Left renal cortex interstitium (tissue), 4 donors: ENCODE results near the gene MRPS18A. TPM values are rescaled to one million over a fixed set of nuclear protein-coding genes. Genes with fewer than 3 reads are reported as not detected.
"Not testable (repeated sequence)": the region's sequence is repeated elsewhere in the genome, so short reads cannot be mapped to it uniquely, and the experiment has no call there.

Experiments
- DNase-seq, 4 donors: peaks; one replicate each; pipeline ENCODE4 v3.0.0-alpha.2; 2013; ENCODE audit warnings: low read depth in 4 of 4, low spot score in 2 of 4, missing footprints in 1 of 4
- polyA plus RNA-seq, 4 donors: library from polyadenylated mRNA; unstranded; fragments of 120-200 nt; gene quantifications; one replicate each; pipeline ENCODE4 v1.2.1, GENCODE V29; 2013; ENCODE audit not compliant: insufficient read length in 4 of 4

The MRPS18A gene
- polyA plus RNA-seq, 4 donors: 40.5 to 62.0 (median 49.1) TPM

DNA sequence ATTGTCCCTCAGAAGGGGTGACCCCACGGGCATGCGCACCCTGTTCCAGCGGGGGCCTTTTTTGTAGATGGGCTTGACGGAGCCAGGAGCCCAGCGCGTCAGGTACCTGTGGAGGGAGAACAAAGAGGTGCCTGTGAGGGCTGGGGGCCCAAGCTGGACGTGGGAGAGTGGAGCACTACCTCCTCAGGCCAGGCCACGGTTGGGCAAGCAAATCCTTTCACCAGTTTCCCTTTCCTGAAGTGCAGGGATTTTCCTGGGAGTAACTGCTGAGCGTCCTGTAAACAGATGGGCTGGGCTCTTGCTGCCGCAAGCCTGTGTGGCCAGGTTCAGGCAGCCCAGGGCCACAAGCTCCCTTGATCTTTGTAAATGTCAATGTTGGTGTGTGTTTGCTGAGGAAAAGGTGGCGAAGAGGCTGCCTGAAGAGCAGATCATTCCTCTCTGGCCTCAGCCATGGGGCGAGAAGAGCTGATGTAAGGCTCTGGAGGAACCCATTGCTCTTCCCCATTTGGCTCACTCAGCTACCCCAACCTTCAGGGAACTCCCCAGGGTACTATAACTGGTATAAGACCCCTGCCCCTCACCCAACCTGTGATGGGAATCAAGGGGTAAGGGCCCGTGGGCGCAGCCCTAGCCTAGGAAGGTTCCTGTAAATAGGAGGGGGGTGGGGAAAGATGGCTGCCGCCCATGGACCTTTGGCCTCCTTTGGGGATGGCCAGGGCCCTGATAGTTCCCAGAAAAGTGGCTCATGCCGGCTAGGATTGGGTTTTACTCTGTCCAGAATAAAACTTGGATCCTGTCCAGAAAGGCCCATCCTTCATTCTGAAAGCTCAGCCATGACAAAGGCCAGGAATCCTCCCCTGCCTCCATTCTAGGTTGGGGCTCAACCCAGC is 15.5 kb downstream of the MRPS18A start:
- DNase-seq: no peak

DNA sequence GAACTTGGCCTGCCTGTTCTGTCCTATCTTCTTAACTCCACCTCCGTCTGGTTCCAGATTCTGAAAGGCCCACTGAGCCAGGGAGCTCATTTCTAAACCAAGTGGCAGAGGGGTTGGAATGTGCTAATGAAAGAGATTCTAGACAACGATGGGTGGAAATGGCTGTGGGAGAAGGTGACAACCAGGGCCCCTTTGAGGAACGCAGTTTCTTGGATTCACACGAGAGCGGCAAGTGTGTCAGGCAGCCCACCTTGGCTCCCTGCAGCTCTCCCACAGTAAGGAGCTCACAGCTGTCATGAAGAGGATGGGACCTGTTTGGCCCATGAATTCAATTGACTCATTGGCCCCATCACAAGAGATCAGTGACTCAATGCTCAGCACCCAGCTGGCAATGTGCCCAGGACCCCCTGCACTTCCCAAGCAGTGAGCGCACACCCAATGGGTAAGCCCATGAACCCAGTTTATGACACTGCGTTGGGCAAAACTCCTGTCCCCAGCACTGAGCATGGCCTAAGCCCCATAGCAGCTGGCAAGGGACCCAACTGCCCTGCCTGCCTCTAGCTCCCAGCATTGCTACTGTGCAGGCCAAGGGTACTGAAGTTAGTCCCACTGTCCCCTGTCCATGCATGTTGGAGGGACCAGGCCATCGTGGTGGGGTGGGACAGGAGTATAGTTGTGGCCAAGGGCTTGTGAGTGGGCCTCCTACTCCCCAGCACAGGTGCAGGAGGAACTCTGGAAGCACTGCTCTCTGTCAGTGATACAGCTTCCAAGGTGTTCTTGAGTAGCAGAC is 16.4 kb downstream of the MRPS18A start:
- no peak for DNase-seq

DNA sequence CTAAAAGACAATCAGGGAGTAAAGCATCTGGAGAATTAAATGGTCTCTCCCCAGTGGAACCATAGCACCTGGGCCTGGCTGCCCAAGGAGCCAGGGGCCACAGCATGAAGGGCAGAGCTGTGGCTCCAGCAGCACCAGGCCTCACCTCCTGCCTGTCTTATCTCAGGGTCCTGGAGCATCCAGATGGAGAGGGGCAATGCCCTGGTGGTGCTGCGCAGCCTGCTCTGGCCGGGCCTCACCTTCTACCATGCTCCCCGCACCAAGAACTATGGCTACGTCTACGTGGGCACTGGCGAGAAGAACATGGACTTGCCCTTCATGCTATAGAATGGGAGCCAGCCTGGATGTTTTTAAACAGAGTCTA is 17.0 kb downstream of the MRPS18A start:
- no peak for DNase-seq

DNA sequence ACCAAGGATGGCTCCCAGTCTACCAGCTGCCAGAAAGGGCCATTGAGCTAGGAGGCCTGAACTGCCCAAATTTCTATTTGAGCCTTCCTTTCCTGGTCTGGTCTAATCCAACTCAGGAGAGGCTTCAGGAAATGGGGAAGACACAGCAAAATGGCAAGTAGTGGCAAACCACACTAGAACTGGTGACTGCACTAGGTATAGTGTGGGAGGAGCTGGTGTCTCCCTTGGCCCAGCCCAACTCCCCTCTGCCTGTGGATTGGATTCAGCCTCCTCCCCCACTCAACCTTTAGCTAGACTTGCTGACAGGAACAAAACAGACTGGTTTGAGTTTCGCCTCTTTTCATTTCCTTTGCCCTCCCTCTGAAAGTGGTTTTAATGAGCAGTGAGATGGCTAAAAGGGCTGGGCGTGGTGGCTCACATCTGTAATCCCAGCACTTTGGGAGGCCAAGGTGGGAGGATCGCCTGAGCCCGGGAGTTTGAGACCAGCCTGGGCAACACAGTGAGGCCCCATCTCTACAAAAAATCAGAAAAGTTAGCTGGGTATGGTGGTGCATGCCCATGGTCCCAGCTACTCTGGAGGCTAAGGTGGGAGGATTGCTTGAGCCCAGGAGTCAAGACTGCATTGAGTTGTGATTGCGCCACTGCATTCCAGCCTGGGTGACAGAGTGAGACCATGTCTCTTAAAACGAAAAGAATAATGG is 17.5 kb downstream of the MRPS18A start:
- DNase-seq: no peak

DNA sequence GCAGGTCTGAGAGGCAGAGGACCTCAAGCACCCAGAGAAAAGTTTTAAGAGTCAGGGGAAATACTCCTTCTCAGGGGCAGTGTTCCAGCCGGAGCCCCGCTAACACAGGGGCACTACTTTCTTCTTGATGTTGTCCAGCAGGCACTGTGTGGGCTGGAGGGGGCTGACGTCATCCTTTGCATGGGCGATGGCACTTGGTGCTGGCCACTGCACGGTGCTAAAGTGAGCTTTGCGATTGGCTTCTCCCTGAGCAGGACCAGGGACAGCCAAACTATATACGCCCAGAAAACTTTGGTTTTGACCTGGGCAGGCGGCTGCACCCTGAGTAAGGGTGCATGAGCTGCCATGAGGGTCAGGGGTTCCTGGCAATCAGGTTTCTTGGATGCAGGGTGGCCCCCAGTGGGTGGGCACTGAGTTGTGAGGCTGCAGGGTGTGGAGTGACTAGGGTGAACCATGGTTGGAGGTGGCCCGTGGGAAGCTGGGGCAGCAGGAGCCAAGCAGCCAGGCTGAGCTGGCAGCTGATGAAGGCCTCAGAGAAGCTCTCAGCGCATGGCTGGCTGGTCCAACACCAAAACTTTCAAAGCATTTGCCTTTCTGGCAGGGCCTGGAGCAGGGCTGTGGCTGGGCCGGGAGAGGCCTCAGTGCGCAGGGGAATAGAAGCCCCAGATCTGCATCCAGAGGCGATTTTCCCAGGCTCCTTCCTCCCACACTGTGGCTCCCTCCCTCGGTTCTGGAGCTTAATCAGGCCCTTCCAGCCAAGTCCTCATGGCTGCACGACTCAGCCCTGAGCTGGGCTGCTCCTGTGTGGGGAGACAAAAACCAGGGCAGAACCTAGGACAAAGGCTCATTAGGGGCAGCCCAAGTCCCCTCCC is 18.3 kb downstream of the MRPS18A start:
- no peak for DNase-seq

DNA sequence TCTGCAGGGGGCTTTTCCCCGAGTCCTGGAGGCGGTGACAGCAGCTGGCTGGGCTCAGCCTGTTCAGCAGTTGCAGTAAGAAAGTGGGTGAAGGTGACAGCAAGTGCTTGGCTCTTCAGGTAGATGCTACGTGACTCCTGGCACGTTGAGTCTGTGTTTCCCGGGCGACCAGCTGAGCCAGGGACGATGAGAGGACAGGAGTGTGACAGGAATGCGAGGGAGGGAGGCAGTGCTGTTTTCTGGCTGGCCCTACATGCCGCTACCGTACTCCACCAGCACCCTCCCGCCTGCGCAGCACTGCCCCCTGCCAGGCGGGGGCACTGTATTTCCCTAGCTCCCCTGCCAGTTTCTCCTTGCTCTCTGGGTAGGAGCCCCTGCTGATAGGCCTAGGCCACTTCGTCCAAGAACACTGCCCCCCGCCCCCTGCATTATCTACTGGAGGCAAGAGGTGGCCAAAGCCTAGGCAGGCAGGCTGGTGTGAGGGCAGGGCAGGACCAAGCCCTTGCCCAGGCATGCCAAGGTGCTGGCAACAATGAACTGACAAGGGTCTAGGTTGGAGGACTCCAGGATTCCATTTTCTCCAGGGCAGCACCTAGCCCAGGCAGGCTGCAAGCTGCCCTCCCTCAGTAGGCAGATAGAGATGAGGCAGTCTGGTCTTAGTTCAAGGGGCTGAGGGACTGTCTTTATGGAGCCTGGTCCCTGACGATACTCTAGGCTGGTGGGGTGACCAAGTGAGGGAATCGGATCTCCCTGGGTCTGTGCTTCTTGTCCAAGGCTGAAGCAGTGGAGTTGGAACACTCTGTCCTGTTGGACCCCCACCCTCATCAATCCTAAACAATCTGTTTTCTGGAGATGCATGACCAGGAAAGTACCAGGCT is 19.2 kb downstream of the MRPS18A start:
- peak in 3 of 4 donors; percentile 68 to 84 (median 75) for DNase-seq

DNA sequence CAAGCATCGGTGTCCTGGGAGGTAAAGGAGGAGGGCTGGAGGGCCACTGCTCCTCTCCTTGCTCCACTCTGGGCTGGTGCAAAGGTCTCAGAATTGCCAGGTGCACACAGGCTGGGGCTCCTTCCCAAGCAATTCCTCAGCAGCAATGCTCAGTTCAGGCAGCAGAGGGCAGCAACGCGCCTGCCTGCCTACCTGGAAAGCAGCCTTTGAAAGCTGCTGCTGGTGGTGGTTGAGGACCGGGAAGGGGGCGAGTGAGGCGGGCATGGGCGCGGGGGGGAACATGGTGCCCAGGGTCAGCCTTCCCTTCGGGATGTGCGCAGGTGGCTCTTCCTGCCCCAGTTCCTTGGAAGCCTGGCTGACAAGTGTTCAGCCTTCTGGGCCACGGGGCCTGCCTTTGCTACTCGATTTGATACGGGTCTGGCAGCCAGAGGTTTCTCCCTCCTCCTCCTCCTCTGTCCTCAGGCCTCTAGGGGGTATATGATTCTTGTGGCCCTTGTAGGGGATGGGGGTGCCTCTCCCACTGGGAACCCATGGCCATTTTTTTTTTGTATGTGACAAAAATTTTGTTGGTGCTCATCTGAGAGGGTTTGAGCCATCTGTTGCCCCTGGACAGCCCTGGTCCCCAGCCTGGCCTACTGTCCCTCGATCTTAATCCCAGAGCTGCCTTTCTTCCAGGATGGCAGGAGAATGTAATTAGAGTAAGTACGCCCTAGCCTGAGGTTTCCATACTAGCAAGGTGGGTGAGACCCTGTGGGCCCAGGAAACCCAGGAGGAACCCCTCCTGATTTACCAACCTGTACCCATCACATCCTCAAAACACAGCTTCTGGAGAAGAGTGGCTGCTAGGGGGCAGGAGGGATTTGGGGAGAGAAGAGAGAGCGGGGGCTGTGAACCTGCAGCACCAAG is 20.1 kb downstream of the MRPS18A start:
- no peak for DNase-seq

DNA sequence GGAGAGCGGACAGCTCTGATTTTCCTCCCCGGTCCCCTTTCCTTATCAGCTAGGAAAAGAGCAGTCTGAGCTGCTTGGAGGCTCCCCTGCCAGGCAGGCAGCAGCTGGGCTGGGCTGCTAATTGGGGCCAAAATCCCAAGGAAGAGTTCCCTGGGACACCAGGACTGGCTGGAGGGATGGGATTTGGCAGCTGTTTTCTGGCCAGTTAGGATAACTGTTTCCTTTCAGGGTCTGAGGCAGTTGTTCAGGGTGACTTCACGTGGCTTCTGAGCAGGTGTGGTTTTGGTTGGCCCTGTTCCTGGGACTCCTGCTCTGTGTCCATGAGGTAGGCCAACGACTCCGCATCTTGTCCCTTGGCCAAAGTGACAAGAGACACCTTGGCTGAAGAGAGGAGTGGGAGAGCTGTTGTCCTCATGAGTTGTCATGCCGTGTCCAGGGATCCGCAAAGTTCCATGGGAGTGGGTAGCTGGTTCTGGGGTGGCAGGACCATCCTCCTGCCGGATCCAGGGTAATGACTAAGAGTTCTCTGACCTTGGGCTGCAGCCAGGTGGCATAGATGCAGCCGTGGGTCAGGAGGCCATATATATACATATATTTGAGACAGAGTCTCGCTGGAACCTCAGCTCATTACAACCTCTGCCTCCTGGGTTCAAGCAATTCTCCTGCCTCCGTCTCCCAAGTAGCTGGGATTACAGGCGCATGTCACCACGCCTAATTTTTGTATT is 21.2 kb downstream of the MRPS18A start:
- DNase-seq: no peak

DNA sequence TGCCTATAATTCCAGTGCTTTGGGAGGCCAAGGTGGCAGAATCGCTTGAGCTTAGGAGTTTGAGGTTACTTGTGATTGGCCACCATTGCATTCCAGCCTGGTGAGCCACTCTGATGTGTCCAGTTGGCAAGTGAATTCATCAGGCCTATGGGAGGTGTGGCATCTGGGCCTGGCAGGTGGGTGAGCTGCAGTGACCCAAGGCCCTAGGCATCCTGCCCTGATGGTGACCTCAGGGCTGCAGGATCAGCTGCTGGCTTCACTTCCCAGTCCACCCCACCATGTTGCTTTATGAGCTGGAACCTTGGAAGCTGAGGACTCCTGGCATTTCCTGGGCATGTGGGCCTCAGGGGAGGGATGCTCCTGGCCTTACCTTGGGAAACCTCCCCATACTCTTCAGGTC is 22.2 kb downstream of the MRPS18A start:
- DNase-seq: no peak

DNA sequence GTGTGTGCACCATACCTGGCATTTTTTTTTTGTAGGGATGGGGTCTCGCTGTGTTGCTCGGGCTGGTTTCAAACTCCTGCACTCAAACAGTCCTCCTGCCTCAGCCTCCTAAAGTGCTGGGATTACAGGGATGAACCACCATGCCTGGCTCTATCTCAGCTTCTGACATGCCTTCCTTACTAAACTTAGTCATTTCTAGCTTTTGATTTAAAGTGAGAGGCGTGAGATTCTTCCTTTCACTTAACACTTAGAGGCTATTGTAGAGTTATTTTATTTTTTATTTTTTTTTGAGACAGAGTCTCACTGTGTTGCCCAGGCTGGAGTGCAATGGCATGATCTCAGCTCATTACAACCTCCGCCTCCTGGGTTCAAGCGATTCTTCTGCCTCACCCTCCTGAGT is 24.6 kb downstream of the MRPS18A start:
- not testable (repeated sequence) for DNase-seq

DNA sequence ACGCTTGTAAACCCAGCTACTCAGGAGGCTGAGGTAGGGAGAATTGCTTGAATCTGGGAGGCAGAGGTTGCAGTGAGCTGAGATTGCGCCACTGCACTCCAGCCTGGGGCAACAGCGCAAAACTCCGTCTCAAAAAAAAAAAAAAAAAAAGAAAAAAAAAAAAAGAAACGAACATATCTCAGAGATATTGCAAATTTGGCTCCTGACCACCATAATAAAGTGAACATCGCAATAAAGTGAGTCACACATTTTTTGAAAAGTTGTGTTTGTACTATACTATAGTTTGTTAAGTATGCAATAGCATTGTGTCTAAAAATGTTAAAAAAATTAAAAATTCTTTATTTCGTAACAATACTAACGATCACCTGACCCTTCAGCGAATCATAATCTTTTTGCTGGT is 29.4 kb downstream of the MRPS18A start:
- DNase-seq: no peak

DNA sequence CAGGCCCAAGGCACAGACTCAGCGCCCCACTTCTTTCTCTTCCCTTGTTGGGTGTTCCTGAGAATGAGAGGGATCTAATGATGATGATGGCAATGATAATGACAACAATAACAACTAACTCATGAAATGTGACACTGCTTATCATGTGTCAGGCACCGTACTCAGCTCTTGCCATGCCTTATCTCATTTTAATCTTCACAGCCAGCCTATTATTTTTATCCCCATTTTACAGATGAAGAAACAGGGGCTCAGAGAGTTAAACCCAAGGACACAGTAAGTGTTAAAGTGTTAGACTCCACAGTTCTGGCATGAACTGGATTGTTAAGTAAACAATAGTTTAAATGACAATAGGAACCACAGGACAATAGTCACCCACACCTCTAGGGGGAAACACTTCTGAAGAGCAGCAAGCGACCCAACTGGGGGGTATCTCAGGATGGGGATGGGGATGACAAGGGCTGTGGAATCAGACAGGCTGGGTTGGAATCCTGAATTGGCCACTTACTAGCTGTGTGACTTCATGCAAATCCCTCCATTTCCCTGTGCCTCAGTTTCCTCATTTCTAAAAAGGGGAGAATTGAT is 30.3 kb downstream of the MRPS18A start:
- no peak for DNase-seq

DNA sequence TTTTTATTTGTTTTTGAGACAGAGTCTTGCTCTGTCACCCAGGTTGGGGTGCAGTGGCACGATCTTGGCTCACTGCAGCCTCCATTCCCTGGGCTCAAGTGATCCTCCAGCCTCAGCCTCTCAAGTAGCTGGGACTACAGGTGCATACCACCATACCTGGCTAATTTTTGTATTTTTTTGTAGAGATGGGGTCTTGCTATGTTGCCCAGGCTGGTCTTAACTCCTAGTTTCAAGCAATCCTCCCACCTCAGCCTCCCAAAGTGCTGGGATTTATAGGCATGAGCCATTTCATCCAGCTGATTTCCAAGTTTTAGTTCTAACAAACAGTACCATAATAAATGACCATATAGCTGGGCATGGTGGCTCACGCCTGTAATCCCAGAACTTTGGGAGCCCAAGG is 34.8 kb downstream of the MRPS18A start:
- not testable (repeated sequence) for DNase-seq

DNA sequence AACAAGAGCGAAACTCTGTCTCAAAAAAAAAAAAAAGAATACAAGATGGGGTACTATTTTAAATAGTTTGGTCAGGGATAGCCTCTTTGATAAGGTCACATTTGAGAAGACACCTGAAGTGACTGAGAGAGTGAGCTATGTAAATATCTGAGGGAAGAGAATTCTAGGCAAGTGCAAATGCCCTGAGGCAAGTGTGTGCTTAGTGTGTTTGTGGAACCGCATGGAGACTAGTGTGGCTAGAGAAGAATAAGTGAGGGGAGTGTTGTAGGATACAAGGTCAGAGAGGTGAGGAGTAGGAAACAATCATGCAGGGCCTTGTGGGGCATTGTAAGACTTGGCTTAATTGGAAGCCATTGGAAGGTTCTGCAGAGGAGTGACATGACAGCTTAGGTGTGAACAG is 39.3 kb downstream of the MRPS18A start:
- DNase-seq: no peak

DNA sequence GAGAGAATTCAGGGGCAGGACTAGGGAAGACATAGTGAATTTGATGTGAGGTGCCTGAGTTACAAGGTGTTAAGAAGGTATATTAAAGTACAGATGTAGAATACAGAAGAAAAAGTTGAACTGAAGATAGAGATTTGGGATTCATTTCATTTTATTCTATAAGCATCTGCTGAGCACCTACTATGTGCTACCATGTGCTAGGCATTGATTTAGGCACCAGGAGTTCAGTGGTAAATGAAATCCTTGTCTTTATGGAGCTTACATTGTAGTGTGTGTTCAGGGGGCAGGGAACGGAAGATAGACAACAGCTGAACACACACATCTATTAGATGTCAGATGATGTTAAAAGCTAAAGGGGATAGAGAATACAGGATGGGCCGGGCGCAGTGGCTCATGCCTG is 40.0 kb downstream of the MRPS18A start:
- no peak for DNase-seq

DNA sequence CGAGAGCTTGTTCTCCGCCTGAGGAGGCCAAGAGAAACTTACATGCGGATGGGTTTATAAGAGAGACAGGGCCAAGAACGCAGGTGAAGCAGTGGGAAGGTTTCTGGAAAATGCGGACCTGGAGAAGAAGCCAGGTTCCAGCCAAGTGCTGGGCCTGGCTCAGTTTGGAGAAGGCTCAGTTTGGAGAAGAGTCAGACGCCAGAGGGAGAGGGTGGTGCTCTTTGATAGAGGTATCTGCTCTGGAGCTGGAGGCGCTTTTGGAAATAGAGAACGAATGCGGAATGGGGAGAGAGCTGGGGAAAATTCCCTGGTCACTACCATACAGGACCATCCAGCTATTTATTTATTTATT is 42.0 kb downstream of the MRPS18A start:
- DNase-seq: no peak

DNA sequence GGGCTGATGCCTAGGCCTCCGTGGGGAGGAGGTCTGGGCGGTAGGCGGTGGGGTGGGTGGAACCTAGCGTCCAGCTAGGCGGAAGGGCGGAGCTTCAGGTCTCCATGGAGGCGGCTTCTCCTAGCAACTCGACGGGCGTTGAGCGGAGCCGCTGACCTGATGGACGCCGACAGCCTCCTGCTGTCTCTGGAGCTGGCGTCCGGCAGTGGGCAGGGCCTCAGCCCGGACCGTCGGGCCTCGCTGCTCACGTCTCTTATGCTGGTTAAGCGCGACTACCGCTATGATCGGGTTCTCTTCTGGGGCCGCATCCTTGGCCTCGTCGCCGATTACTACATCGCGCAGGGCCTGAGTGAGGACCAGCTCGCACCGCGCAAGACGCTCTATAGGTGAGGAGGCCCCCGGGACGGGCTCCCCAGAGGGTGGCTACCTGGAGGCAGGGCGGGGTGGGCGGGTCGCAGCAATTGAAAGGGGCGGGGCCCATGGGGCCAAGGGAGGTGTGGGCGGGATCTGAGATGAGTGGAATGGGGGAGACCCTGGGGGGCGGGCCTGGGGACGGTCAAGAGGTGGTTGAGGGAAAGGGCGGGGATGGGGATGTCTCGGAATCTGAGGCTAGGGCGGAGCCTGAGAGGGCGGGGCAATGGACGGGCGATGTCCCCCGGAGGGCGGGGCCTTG is 42.5 kb downstream of the MRPS18A start, which contains the start of gene RSPH9:
Gene RSPH9 (plus strand): TSS at position 97 of the 673 bp plus-strand sequence. CDS start 63 bp downstream, at position 160.
- peak in 1 of 4 donors; percentile 59 for DNase-seq
